HG03159 (cell line): ENCODE measurements around the gene TTLL5.
A peak's percentile ranks its signal among the peaks of the same experiment; 100 is the strongest.

Source experiments
- ATAC-seq: cut with Tn5 transposase; IDR thresholded peaks from one replicate; pipeline ENCODE4 v1.9.1; 2021; ENCODE audit warnings: mild to moderate bottlenecking, moderate library complexity; ENCODE audit not compliant: unreplicated experiment

TTLL5 gene

DNA sequence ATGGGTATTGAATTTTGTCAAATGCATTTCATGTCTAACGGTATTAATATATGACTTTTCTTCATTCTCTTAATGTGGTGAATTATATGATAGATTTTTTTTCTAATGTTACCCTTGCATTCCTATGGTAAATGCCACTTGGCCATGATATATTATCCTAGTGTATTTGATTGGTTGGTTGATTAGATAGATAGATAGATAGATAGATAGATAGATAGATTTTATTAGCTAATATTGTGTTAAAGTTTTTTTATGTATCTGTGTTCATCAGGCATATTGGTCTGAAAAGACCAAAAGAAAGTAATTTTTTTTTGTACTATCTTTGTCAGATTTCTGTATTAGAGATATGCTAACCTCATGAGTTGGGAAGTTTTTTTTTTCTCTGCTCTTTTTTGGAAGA lies 196.2 kb downstream of the TTLL5 start:
- no peak for ATAC-seq

GRCh38 chr14:75858362-75858761 lies 197.3 kb downstream of the TTLL5 start:
- no peak for ATAC-seq

DNA sequence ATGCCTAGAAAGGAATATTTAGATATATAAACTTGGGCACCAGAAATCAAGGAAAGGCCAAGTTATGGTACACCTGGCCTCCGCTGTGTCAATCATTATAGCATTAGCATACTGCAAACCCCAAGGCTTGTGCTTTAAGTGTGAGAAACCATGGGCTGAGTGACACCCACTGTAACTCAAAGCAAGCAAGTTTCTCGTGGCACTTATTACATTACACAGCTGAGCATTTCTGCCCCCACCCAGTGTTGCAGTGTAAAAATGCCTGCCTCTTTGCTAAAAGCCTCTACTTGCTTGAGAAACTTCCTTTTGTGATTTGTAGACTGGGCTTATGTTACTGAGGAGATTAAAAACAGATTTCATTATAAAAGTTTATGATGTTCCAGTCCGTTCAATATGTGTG lies 198.7 kb downstream of the TTLL5 start:
- ATAC-seq, result no peak

DNA sequence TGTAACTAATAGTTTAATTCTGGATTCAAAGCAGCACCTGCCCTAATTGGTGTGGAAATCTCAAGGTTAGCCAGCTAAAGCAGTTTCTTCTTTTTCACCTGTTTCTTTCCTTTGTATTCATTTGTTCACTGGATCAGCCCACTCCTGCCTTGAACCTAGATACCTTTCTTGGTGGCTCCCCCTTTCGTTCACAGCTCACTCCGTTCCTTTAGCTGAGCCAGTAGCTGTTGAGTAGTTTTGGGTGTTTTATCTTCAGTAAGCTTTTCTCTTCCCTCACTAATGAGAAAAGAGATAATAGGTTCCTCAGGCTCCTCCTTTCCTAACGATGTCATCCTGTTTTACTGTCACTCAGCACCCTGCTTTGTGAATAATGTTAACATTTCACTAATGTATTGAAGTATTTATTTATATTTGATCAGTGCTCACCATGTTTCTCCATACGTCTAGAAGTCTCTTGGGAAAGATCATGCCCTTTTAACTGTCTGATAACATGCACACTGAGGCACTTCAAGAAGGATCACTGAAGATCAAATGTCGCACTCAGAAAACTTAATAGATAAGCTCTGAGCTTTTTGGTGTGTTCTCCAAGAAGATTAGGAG lies 199.6 kb downstream of the TTLL5 start:
- ATAC-seq, result no peak

DNA sequence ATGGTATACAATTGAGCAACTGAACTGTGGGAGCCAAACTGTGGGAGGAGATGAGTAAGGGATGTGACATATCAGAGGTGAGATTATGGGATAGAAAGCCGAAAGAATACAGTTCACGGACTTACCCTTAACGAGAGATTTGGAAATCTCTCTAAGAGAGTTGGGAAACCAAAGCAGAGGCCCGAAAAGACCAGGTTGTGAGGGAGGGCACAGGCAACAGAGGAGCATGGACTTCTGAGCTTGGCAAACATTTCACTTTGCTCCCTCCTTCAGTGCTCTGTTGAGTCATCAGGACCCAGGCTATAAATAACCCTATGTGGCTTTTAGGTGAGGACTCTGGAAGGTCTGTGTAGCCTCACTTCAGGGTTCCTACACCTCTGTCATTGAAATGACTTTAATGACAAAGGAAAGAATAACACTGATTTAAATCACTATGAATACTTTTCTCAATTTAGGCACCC lies 200.1 kb downstream of the TTLL5 start:
- no peak for ATAC-seq

DNA sequence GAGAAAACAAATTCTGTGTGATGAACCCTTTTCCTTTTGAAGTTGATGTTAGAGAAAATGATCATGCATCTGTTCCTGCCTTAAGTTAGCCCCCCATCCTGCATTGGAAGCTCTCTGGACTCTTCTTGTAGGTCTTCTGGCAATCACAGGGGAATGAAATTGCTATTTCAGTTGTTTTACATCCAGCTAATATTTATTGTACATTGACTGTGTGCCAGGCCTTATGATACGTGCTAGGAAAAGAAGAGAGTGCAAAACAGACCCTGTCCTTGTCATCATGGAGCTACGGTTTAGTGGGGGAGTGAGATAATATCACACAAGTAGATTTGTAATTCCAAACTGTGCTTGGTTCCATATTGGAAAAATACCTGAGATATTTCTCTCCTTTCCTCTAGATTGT lies 202.2 kb downstream of the TTLL5 start:
- no peak for ATAC-seq

GRCh38 chr14:75864352-75864751 lies 203.3 kb downstream of the TTLL5 start:
- ATAC-seq, result no peak

- no peak for ATAC-seq
Observed at GRCh38 chr14:75865531-75865930, 204.5 kb downstream of the TTLL5 start.

DNA sequence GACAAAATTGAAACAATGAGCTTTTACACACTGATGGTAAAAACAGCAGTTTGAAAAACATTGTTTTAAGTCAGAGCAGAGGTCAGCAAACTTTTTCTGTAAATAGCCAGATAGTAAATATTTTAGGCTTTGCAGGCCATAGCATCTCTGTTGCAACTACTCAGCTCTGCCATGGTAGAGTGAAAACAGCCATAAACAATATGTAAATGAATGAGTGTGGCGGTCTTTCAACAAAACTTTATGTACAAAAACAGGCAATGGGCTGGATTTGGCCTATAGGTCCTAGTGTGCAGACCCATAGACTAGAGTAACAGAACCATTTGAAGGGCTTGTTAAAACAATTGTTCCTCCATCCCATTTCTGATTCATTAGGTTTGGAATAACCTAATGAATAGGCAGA lies 205.9 kb downstream of the TTLL5 start:
- ATAC-seq, result no peak

- ATAC-seq, result no peak
Observed at GRCh38 chr14:75871181-75871880, 210.3 kb downstream of the TTLL5 start.

- peak; percentile 93 for ATAC-seq
Observed at GRCh38 chr14:75875958-75876357, 214.9 kb downstream of the TTLL5 start.

DNA sequence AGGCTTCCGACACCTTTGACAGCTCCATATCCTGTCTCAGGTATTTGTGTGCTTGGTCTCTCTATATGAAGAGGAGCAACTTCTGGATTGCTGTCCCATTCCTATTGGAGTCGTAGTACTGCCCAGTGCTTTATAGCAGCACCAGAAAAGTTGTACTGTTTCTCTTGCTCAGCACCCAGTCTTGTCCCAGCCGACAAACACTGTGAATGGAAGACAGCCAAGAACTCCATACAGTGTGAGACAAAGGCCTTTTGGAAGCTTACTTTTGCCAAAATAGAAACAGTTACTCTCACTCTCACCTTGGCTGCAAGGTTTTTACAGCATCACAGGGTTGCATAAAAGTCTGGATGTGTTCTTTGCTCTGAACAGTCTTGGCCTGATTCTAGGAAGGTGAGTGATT lies 215.5 kb downstream of the TTLL5 start:
- peak; percentile 7 for ATAC-seq

GRCh38 chr14:75877292-75877691 lies 216.2 kb downstream of the TTLL5 start:
- no peak for ATAC-seq

- no peak for ATAC-seq
Observed at GRCh38 chr14:75877884-75878283, 216.8 kb downstream of the TTLL5 start.

DNA sequence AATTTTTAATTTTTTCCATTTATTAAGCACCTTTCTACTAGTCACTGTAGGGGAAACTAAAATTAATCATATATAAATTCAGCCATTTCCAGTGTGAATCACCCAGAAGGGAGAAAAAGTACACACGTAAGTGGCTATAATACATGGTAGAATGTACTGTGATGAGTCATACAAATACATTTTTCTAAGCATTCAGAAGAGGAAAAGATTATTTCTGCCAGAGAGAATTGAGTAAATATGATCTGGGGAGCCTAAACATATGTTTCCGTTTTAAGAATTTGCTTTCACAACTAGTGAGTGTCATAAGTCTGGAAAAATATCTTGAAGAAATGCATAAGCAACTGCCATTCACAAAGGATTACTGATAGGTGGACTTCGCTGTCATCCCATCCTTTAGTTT lies 218.0 kb downstream of the TTLL5 start:
- no peak for ATAC-seq

GRCh38 chr14:75880512-75880911 lies 219.5 kb downstream of the TTLL5 start:
- ATAC-seq, result no peak

DNA sequence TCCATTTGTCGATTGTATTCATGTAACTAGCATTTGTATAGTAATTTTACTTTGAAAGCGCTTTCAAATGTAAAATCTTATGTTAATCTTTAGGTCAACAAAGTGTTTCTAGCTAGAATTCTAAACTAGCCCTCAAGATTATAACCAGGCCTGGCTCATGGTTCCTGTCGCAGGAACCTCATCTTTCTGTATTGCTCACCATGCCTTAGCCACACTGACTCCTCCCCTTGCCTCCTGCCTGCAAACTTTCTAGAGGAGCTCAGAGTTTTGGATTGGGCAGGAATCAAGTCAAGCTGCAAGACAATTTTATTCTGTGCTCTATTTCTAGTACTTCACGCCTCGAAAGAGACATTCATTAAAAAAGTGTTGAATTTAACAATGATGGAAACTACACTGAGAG lies 220.9 kb downstream of the TTLL5 start:
- no peak for ATAC-seq

- ATAC-seq, result no peak
Observed at GRCh38 chr14:75884198-75884611, 223.2 kb downstream of the TTLL5 start.

- no peak for ATAC-seq
Observed at GRCh38 chr14:75885829-75886228, 224.8 kb downstream of the TTLL5 start.

- ATAC-seq, result no peak
Observed at GRCh38 chr14:75886636-75887348, 225.7 kb downstream of the TTLL5 start.

DNA sequence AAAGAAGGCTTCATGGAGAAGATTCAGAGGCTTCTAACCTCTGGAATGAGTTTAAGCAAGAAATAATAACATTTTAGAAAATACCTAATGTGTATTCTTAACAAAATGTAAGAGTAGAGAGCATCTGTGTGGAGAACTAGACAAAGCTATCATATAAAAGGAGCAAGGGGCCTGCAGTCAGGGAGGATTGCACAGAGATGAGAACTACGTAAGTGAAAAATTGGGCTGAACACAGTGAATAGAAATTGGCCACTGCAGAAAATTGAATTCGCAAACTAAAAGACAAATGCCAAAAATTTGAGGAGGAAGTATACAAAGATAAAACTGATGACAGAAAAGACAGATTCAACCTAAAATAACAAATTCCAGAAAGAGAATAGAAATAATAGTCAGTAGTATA lies 227.9 kb downstream of the TTLL5 start:
- no peak for ATAC-seq

GRCh38 chr14:75896341-75896740 lies 235.3 kb downstream of the TTLL5 start:
- ATAC-seq, result no peak
